Stimulated activated naive CD4-positive, alpha-beta T cell treated with Interleukin-2 at 50 U/mL for 16 hours (primary cell): ENCODE measurements around the gene PRR36.

Experiments
- DNase-seq: peaks from one replicate; lab custom pipeline; 2025; lab: John Stamatoyannopoulos, UW

The PRR36 gene

DNA sequence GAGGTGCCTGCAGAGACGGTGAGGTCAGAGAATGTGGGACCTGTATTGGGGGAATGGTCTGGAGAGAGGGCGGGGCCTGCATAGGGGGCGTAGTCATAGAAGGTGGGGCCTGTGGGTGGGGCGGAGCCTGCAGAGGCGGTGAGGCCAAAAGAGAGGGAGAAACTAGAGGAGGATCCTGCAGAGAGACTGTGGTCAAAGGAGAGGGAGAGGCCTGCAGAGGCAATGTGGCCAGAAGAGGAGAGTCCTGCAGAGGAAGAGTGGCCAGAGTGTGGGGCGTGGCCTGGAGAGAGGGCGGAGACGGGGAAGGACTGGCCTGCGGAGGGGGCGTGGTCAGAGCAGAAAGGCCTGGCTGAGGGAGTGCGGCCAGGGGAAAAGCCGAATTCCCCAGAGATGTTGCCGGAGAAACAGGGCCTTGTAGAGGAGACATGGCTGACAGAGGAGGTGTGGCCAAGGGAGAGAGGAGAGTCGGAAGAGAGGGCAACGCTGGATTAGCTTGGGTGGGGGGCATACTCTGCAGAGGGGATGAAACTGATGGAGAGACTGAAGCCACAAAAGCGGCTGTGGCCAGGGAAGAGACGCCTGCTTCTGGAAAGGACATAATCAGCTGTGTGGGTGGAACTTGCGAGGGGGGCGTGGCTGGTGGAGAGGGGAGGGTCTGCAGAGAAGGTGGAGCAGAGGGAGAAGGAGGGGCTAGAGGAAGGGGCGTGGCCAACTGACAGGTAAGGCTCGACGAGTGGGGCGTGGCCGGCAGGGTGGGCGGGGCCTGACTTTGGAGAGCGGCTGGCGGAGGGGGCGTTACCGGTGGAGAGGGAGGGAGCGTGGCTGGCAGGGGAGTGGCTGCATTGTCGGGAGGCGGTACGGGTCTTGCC is 2.5 kb downstream of the PRR36 start:
- peak; percentile 72 for DNase-seq

DNA sequence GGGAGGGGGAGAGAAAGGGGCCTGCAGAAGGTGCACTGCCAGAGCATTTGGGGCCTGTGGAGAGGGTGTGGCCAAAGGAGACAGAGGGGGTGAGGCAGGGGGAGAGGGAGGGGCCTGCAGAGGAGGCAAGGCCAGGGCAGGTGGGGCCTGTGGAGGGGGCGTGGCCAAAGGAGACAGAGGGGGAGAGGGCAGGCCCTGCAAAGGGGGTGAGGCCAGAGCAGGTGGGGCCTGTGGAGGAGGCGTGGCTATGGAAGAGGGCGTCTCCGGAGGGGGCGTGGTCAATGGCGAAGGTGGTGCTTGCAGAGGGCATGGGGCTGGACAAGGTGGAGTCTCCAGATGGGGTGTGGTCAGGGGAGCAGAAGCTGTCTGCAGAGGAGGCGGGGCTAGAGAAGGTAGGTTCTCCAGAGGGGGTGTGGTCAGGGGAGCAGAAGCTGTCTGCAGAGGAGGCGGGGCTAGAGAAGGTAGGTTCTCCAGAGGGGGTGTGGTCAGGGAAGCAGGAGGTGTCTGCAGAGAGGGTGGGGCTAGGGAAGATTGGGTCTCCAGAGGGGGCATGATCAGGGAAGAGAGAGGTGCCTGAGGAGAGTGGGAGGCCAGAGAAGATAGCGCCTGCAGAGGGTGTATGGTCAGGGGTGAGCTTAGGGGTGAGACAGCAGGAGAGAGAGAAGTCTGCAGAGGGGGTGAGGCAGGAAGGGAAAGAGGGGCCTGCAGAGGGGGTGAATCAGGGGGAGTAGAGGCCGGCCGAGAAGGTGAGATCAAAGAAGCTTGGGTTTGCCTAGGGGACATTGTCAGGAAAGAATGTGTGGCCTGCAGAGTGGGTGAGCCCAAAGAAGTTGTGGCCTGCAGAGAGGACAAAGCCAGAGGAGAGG is 3.4 kb downstream of the PRR36 start:
- DNase-seq = peak; percentile 26

DNA sequence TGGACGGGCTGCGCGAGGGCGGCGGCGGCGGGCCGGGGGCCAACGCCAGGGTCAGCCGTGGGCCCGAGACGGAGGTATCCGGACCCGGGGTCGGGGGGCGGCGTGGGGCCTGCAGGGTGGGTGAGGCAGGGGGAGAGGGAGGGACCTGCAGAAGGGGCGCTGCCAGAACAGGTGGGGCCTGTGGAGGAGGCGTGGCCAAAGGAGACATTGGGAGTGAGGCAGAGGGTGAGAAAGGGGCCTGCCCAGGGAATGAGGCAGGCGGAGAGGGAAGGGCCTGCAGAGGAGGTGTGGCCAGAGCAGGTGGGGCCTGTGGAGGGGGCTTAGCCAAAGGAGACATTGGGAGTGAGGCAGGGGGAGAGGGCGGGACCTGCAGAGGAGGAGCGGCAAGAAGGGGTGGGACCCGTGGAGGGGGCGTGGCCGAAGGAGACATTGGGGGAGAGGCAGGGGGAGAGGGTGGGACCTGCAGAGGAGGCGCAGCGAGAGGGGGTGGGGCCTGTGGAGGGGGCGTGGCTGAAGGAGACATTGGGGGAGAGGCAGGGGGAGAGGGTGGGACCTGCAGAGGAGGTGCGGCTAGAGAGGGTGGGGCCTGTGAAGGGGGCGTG is 4.2 kb downstream of the PRR36 start:
- peak; percentile 46 for DNase-seq

DNA sequence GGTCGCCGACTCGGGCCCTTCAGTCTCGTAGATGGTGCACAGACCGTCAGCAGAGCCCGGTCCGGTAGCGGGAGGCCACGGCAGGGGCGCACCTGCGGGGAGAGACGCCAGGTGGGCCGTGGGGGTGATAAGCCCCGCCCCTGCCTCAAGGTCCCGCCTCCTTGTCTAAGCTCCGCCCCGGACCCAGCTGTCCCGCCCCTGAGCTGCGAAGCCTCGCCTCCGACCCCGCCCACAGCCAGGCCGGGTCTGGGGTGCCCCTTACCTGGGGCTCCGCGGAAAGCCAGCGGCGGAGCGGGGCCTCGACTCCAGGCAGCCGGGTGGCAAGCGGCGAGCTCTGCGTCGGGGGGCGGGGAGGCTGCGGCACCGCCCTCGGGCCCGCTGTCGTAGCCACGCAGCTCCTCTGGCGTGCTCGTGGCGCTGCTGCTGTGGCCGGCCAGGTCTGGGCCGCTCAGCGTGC is 4.7 kb downstream of the PRR36 start:
- peak; percentile 70 for DNase-seq

DNA sequence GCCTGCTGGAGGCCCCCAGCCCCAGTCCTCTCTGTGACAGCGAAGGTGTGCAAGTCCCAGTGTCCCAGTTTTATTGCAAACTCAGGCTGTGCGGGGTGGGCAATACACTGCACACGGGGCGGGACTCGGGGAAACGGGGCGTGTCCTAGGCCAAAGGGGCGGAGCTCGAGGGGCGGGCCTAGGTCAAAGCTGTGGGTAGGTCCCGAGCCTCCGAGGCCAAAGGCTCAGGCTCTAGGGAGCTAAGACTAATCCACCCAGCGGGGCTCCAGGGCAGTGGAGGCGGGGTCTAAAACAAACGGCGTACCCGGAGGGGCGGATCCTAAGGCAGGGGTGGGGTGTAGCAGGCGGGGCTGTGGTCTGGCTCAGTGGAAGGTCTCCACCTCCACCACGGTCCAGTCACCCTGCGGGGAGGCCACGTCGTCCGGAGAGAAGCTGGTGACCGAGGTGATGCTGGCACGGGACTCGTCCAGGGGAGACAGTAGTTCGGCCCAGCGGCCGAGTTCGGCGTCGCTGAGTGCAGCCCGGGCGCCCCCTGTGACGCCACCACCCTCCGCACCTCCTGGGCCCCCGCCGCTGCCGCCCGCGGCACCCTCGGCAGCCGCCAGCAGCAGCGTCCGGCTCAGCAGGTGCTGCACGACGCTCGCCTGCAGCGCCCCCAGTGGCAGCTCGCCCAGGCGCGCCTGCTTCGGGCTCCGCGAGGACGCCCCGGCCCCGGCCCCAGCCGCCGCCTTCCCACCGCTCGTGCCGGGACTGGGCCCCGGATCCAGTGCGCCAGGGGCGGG is 5.3 kb downstream of the PRR36 start:
- DNase-seq = peak; percentile 79

DNA sequence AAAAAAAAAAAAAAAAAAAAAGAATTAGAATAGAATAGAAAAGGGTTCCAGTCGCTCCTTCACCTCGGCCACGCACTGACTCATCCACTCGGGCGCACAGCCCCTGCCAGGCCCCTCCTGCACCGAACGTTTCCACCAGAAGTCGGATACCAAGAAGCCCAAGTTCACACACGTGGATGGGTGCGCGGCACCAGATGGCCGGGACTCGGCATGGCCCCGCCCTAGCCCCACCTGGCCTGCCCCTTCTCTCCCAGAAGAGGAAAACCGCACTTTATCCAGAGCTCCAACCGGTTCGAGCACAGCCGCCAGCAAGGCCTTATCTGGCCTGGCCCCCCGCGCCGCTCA is 5.9 kb downstream of the PRR36 start:
- DNase-seq = no peak

DNA sequence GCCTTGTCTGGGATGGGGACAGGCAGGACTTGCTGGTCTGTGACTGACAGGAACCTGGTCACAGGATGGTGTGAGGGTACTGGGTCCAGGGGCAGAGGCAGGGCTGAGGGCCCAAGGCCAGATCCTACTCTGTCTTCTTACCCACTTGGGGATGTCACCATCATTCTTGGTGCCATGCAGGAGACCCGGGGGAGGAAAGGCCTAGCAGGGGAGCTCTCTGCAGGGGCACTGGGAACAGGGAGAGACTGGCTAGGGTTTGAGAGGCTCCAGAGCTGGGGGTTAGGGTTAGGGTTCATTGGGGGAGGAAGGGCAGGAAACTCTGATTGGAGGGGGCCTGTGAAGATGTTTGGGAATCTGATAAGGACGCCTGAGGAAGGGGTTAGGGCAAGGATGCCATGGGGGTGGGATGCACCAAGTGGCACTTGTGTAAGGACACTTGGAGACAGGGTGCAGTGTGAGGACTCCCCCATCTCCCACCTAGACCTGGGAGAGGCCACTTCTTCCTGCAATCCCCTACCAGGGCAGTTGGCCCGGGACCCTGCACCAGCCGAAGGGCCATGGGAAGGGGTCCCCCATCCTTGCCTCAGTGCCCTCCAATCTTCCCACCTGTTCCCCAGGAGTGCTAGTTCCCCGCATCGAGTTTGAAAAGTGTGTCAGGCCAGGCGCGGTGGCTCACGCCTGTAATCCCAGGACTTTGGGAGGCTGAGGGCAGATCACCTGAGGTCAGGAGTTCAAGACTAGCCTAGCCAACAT is 6.9 kb downstream of the PRR36 start:
- no peak for DNase-seq

DNA sequence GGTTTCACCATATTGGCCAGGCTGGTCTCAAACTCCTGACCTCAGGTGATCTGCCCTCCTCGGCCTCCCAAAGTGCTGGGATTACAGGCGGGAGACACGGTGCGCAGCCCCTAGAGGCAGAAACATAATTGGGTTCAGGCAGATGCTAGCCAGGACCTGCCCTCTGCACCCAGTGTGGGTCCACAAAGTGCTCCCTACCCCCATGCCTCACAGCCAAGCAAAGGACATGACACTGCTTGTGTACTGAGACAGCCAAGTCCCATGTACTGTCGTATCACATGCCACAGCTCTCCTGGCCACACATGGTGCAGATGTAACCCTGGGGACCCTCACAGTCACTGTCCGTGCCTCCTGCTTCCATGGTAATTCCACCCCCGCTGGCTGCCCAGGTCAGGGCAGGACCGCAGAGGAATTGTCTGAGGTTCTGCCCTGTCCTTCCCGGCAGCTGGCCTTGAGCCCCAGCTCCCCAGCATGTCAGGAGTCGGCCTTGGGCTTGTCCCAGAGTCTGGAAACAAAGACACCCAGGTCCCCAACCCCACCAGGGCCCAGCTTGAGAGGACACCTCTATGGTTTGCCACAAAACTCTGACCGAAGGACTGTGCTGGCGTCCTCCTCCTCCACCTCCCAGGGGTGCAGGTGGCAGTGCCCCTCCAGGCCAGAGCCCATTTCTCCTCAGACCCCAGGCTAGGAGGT is 7.6 kb downstream of the PRR36 start:
- DNase-seq = no peak

DNA sequence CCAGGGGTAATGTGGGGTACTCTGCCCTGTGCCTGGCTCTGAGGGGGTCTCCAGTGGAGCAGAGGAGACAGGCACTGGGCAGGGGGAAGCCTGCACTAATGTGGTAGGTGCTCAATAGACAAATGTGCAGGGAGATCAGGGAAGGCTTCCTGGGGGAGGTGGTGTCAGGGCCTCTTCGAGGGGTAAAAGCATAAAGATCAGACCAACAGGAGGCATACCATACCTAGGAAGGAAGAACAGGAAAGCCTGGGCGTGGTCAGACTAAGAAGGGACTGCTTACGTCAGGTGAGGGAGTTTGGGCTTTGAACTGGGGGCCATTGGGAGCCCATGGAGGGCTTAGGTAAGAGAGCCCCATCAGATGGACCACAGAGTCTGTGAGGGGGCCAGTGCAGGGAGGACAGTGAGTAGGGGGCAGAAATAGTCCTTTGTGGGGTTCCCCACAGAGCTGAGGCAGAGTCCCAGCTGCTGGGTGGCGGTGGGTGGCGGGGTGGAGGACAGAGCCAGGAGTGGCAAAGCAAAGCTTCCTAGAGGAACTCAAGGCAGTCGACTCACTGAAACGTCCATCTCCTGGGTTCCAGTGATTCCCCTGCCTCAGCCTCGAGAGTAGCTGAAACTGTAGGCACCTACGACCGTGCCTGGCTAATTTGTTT is 8.8 kb downstream of the PRR36 start:
- DNase-seq = no peak

DNA sequence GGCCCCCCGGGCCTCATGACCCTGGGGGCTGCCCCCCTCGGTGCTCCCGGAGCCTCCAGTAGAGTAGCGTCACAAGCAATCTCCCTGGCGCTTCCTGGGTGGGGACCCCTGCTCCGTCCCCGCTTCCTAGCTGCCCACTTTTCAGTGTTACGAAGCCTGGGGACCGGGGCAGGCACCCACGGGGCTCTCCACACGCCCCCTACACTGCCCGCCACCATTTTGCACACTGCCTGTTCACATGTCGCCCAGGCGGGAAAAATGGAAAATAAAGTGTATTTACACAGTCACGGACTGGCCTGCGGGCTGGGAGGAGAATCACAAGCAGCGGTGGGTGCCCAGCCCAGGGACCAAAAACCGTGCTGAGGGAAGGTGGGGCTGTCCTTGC is 9.5 kb downstream of the PRR36 start:
- DNase-seq = no peak

DNA sequence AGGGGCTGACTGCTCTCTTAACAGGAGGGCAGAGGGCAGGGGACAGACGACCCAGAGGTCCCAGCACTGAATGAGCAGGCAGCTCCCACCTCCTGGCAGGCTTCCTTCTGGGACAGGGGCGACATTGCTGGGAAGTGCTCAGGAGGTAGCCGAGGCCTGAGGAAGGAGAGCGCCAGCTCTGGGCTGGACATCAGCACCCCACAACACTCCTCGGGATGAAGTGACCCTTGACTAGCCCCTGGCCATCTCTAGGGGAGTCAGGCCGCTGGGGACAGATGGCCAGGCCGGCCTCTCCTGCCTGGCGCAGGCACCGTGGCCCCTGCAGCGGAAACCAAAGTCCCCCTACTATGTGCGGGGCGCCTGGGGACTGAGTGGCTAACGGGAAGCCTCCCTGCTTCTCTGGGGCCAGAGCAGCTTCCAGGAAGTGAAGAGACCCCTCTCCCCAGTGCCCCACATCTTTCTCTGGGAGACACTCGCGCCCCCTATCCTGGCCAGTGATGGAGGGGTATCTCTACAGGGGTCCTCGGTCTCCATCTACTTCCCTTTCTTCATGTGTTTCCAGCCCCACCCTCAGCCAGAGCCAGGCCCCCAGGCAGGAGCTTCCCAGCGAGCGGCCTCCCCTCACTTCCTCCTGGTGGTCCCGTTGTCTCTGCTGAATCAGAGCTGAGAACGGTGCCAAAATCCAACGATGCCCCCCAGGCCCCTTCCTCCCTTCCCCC is 10.1 kb downstream of the PRR36 start:
- DNase-seq = no peak

DNA sequence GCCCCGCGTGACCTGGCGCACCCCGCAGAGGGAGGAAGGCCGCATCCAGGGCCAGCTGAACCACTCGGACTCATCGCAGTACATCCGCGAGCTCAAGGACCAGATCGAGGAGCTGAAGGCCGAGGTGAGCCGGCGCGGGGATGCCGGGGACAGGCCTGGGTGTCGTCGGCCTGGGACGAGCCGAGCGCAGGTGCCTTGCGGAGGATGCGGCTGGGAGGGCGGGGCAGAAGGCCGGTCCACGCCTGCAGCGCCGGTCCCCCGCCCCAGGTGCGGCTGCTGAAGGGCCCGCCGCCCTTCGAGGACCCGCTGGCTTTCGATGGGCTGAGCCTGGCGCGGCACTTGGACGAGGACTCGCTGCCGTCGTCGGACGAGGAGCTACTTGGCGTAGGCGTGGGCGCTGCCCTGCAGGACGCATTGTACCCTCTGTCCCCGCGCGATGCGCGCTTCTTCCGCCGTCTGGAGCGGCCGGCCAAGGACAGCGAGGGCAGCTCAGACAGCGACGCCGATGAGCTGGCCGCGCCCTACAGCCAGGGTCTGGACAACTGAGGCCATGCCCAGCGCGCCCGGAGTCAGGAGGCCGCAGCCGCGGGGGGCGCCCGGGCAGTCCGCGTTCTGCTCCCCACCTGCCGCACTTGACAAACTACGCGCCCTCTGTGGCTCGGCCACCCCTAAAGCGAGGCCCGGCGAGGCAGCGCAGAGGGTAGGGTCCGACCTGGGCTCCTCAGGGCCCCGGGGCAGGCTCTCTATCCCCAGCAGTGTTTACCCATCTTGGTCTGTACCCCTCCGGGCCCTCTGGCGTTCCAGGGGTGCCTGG is 10.8 kb downstream of the PRR36 start:
- peak; percentile 24 for DNase-seq

DNA sequence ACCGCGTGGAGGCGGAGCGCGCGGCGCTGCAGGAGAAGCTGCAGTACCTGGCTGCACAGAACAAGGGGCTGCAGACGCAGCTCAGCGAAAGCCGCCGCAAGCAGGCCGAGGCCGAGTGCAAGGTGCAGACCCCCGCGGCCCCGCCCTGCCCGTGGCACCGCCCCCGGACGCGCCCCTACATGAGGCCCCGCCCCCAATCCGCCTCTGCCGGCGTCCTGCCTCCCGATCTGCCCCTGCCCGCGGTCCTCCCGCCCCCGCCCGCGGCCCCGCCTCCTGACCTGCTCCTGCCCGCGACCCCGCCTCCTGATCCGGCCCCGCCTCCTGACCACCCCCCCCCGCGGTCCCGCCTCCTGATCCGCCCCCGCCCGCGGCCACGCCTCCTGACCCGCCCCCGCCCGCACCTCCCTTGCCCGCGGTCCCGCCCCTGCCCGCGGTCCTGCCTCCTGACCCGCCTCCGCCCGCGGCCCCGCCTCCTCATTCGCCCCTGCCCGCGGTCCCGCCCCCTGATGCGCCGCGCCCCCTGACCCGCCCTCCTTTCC is 11.7 kb downstream of the PRR36 start:
- peak; percentile 67 for DNase-seq

DNA sequence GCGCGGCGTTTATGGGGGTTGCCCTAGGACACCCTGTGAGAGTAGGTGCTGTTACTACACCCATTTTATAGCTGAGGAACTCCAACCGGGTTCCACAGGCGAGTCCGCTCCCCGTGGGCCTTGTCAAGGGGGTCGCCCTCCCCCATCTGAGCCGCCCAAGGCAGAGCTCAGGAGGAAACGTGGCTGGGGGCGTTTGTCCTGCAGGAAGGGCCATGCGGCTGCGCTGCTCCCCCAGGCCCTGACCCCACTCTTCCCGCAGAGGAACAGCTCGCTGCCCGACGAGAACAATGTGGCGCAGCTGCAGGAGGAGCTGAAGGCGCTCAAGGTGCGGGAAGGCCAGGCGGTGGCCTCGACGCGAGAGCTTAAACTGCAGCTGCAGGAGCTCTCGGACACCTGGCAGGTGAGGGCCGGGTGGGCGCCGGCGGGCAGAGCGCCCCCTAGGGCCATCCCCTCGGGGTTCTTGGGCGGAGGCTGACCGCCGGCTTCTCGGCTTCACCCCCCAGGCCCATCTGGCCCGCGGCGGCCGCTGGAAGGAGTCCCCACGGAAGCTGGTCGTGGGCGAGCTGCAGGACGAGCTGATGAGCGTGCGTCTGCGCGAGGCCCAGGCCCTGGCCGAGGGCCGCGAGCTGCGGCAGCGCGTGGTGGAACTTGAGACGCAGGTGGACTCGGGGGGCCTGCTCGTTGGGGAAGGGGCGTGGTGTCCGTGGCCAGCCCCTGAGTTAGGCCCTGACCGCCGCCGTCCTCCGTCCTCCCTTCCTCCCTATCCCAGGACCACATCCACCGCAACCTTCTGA is 12.4 kb downstream of the PRR36 start:
- DNase-seq = no peak

DNA sequence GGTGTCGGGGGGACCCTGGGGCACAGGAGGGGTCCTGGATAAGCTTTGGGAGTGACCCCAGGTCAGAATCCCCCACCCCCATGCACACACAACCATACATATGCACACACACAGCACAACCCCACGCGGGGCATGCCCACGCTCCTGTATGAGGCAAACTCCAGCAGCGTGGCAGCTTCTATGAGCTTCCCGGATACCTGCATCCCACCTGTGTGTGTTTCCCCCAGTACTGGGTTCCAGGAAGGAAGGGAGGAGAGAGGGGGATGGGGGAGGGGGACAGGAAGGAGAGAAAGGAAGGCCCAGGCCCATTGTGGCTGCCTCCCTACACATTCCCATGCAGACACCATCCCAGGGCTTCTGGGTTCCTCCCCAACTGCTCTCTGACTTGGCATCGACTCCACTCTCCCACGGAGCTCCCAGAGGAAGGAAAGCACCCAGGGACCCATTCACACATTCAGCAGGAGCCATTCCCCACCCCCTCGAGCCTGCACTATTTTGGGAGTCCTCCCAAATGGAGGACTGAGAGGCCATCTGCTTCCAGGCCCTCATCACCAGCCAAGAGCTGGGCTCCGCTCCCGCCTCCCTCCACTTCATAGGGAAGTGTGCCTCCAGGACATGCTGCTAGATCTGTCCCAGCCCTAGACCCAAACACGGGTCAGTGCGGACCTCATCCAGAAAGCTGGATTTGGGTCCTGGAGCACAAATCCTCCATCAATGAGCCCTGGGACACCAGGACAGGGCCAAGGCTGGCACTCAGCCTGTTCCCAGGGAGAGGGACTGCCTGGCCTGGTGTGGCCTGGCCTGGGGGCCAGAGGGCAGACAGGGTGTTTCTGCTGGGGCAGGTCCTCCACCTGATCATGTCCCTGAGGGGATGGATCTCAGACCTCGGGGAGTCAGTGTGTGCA is 13.2 kb downstream of the PRR36 start:
- DNase-seq = no peak
